H1 (cell line): Measurements from ENCODE around the gene CDH22. TPM values are rescaled to one million over a fixed set of nuclear protein-coding genes. Genes with fewer than 3 reads are reported as not detected.
A peak's percentile ranks its signal among the peaks of the same experiment; 100 is the strongest.

Experiments
- CTCF ChIA-PET: fragments of 300-600 bp; sonication (Branson Sonifier 250); formaldehyde crosslinking; loops from one replicate; lab custom pipeline; 2021; ENCODE audit not compliant: partially characterized antibody; lab: Charles Lee
- POLR2A ChIA-PET: fragments of 300-600 bp; sonication (Branson Sonifier 250); formaldehyde crosslinking; loops from one replicate; lab custom pipeline; 2021; ENCODE audit warnings: inconsistent platforms; ENCODE audit not compliant: partially characterized antibody; lab: Charles Lee
- DNase-seq, 2 experiments: peaks; one replicate each; pipeline versions ENCODE4 v3.0.0 to v3.0.0-alpha.2; 2010 to 2022; ENCODE audit warnings: low spot score in 2 of 2, low read depth in 1 of 2, mixed read lengths in 1 of 2
- FAIRE-seq: peaks from 2 replicates; lab custom pipeline; 2011; peaks lifted over from hg19 to GRCh38; lab: Jason Lieb, UNC
- H2AFZ ChIP-seq: 2 replicates; pipeline ENCODE4 v1.8.1; 2012; ENCODE audit warnings: low read length, inconsistent platforms
- H2AK5ac ChIP-seq: 2 replicates; pipeline ENCODE4 v1.6.1; 2013; ENCODE audit warnings: low read depth, low read length
- H2BK120ac ChIP-seq: replicated peaks from 2 replicates; pipeline ENCODE3; 2013; ENCODE audit warnings: low read depth, low read length, inconsistent platforms
- H2BK12ac ChIP-seq: 2 replicates; pipeline ENCODE4 v1.6.1; 2013; ENCODE audit warnings: low read depth, low read length
- H2BK15ac ChIP-seq: 2 replicates; pipeline ENCODE4 v1.6.1; 2013; ENCODE audit warnings: low read length
- H2BK20ac ChIP-seq: 2 replicates; pipeline ENCODE4 v1.6.1; 2013; ENCODE audit warnings: low read length
- H2BK5ac ChIP-seq: 2 replicates; pipeline ENCODE4 v1.6.1; 2013; ENCODE audit warnings: low read depth, low read length
- H3K14ac ChIP-seq: 2 replicates; pipeline ENCODE4 v1.6.1; 2013; ENCODE audit warnings: inconsistent platforms; ENCODE audit not compliant: insufficient read length
- H3K18ac ChIP-seq: 2 replicates; pipeline ENCODE4 v1.6.1; 2013; ENCODE audit warnings: low read length; ENCODE audit errors: extremely low read depth
- H3K23ac ChIP-seq: 2 replicates; pipeline ENCODE4 v1.6.1; 2013; ENCODE audit warnings: inconsistent platforms; ENCODE audit not compliant: insufficient read length
- H3K23me2 ChIP-seq: 2 replicates; pipeline ENCODE4 v1.6.1; 2013; ENCODE audit warnings: low read depth, low read length
- H3K27ac ChIP-seq: 2 replicates; pipeline ENCODE4 v1.6.1; 2011; ENCODE audit warnings: low read depth, low read length, inconsistent platforms
- H3K27me3 ChIP-seq, 4 experiments: replicated peaks in 1 of 4; 1 replicate in 1 of 4; 2 replicates in 3 of 4; pipeline versions ENCODE4 v1.6.1 to v1.8.1; 2011 to 2013; ENCODE audit warnings: low read length in 3 of 4, mild to moderate bottlenecking in 3 of 4, inconsistent platforms in 2 of 4, mixed read lengths in 2 of 4, moderate library complexity in 1 of 4; ENCODE audit not compliant: control insufficient read depth in 3 of 4, insufficient read depth in 3 of 4; ENCODE audit errors: extremely low read depth in 1 of 4
- H3K36me3 ChIP-seq, 4 experiments: 2 replicates each; pipeline versions ENCODE4 v1.6.1 to v1.8.1; 2011 to 2013; ENCODE audit warnings: mild to moderate bottlenecking in 4 of 4, low read length in 3 of 4, moderate library complexity in 2 of 4, control low read depth in 1 of 4, inconsistent platforms in 1 of 4; ENCODE audit not compliant: insufficient read depth in 4 of 4, control insufficient read depth in 2 of 4
- H3K4ac ChIP-seq: replicated peaks from 2 replicates; pipeline ENCODE3; 2013; ENCODE audit warnings: low read length, low read depth, mixed read lengths, inconsistent platforms; ENCODE audit not compliant: insufficient read length
- H3K4me1 ChIP-seq, 4 experiments: replicated peaks in 1 of 4; 1 replicate in 1 of 4; 2 replicates in 3 of 4; pipeline versions ENCODE4 v1.6.1 to v1.8.1; 2011 to 2013; ENCODE audit warnings: low read length in 3 of 4, inconsistent platforms in 2 of 4, mixed read lengths in 1 of 4; ENCODE audit not compliant: insufficient read depth in 4 of 4, control insufficient read depth in 3 of 4
- H3K4me2 ChIP-seq, 2 experiments: 2 replicates each; pipeline versions ENCODE4 v1.6.1 to v1.8.1; 2011 to 2013; ENCODE audit warnings: low read depth in 2 of 2, low read length in 2 of 2, control low read depth in 1 of 2, inconsistent platforms in 1 of 2, mild to moderate bottlenecking in 1 of 2; ENCODE audit not compliant: insufficient read depth in 1 of 2
- H3K4me3 ChIP-seq, 4 experiments: fragments of 200-600, 300-600 bp in 1 of 4; sonication (generic), shearing (Covaris generic), sonication (Bioruptor Twin) in 1 of 4; 2 replicates each; pipeline versions ENCODE4 v1.5.1 to v1.8.1; 2011 to 2016; ENCODE audit warnings: low read length in 4 of 4, low read depth in 3 of 4, control low read depth in 2 of 4, inconsistent platforms in 2 of 4, mild to moderate bottlenecking in 2 of 4, mixed read lengths in 1 of 4, moderate library complexity in 1 of 4; ENCODE audit not compliant: insufficient read depth in 2 of 4; ENCODE audit errors: extremely low read depth in 1 of 4
- H3K56ac ChIP-seq: replicated peaks from 2 replicates; pipeline ENCODE3; 2013; ENCODE audit warnings: low read depth, mild to moderate bottlenecking, mixed read lengths, low read length, inconsistent platforms; ENCODE audit not compliant: insufficient read length
- H3K79me1 ChIP-seq: 2 replicates; pipeline ENCODE4 v1.6.1; 2013; ENCODE audit warnings: low read depth, low read length, control low read depth
- H3K79me2 ChIP-seq, 2 experiments: 2 replicates each; pipeline versions ENCODE4 v1.6.1 to v1.8.1; 2012 to 2013; ENCODE audit warnings: low read length in 2 of 2, mild to moderate bottlenecking in 2 of 2, inconsistent platforms in 1 of 2; ENCODE audit not compliant: insufficient read depth in 2 of 2, control insufficient read depth in 1 of 2
- H3K9ac ChIP-seq, 4 experiments: replicated peaks in 1 of 4; 1 replicate in 1 of 4; 2 replicates in 3 of 4; pipeline versions ENCODE4 v1.6.1 to v1.8.1; 2011 to 2013; ENCODE audit warnings: low read depth in 3 of 4, low read length in 3 of 4, control low read depth in 2 of 4, mild to moderate bottlenecking in 2 of 4, moderate library complexity in 2 of 4, inconsistent platforms in 1 of 4; ENCODE audit errors: extremely low read depth in 1 of 4
- H3K9me3 ChIP-seq, 2 experiments: 2 replicates each; pipeline versions ENCODE4 v1.6.1 to v1.8.1; 2012 to 2013; ENCODE audit warnings: mild to moderate bottlenecking in 2 of 2, moderate library complexity in 2 of 2, control low read depth in 1 of 2, inconsistent platforms in 1 of 2, low read depth in 1 of 2, low read length in 1 of 2, mixed read lengths in 1 of 2; ENCODE audit not compliant: insufficient read depth in 2 of 2
- H4K20me1 ChIP-seq, 2 experiments: replicated peaks in 1 of 2; 2 replicates each; pipeline versions ENCODE3 to v1.8.1; 2011 to 2013; ENCODE audit warnings: inconsistent platforms in 2 of 2, low read length in 2 of 2, mild to moderate bottlenecking in 1 of 2; ENCODE audit not compliant: insufficient read depth in 2 of 2, control insufficient read depth in 1 of 2
- H4K5ac ChIP-seq: 2 replicates; pipeline ENCODE4 v1.6.1; 2013; ENCODE audit warnings: low read length, low read depth, mixed read lengths, inconsistent platforms; ENCODE audit not compliant: insufficient read length
- H4K8ac ChIP-seq: 2 replicates; pipeline ENCODE4 v1.8.0; 2013; ENCODE audit warnings: mild to moderate bottlenecking, moderate library complexity, low read length, inconsistent platforms; ENCODE audit not compliant: insufficient read depth; ENCODE audit errors: extremely low read depth
- H4K91ac ChIP-seq: replicated peaks from 2 replicates; pipeline ENCODE3; 2013; ENCODE audit warnings: low read length, mixed read lengths, inconsistent platforms; ENCODE audit not compliant: insufficient read length
- ATF3 ChIP-seq: IDR thresholded peaks from 2 replicates; pipeline ENCODE4 v1.6.1; 2011; ENCODE audit warnings: low read depth, mild to moderate bottlenecking, low read length; ENCODE audit not compliant: insufficient read depth
- CBX8 ChIP-seq: fragments of 300-800, 300-1000 bp; sonication (generic); IDR thresholded peaks from 2 replicates; pipeline ENCODE4 v1.7.1; 2016; ENCODE audit warnings: low read depth, low read length, borderline replicate concordance
- CHD1 ChIP-seq: IDR thresholded peaks from 2 replicates; pipeline ENCODE4 v1.6.1; 2012; ENCODE audit warnings: low read depth, low read length, improper control_type of control experiment
- EGR1 ChIP-seq: IDR thresholded peaks from 2 replicates; pipeline ENCODE4 v1.6.1; 2011; ENCODE audit warnings: low read depth, low read length, borderline replicate concordance
- EZH2 ChIP-seq: fragments of 200-600 bp; sonication (generic); IDR thresholded peaks from 2 replicates; pipeline ENCODE4 v1.7.1; 2012; ENCODE audit warnings: low read depth, mild to moderate bottlenecking, moderate library complexity, low read length, inconsistent platforms; ENCODE audit not compliant: severe bottlenecking
- FOSL1 ChIP-seq: IDR thresholded peaks from 2 replicates; pipeline ENCODE4 v1.6.1; 2011; ENCODE audit warnings: mild to moderate bottlenecking, low read depth, low read length, moderate library complexity; ENCODE audit not compliant: insufficient read depth
- KDM1A ChIP-seq: fragments of 200-600, 300-600 bp; sonication (generic); IDR thresholded peaks from 2 replicates; pipeline ENCODE4 v1.7.1; 2016; ENCODE audit warnings: mild to moderate bottlenecking, low read length, borderline replicate concordance
- NANOG ChIP-seq: IDR thresholded peaks from 2 replicates; pipeline ENCODE4 v1.6.1; 2011; ENCODE audit warnings: low read length, low read depth, mild to moderate bottlenecking, inconsistent platforms; ENCODE audit not compliant: insufficient read depth, poor library complexity, severe bottlenecking
- RFX5 ChIP-seq: IDR thresholded peaks from 2 replicates; pipeline ENCODE4 v1.6.1; 2011; ENCODE audit warnings: low read depth, low read length, improper control_type of control experiment, borderline replicate concordance
- SIRT6 ChIP-seq: IDR thresholded peaks from one replicate; pipeline ENCODE4 v1.7.1; 2012; ENCODE audit warnings: low read length, inconsistent platforms
- SP1 ChIP-seq: IDR thresholded peaks from 2 replicates; pipeline ENCODE4 v1.6.1; 2011; ENCODE audit warnings: low read depth, low read length
- SRF ChIP-seq: IDR thresholded peaks from 2 replicates; pipeline ENCODE4 v1.6.1; 2011; ENCODE audit warnings: mild to moderate bottlenecking, low read depth, low read length, moderate library complexity
- TBP ChIP-seq: IDR thresholded peaks from 2 replicates; pipeline ENCODE4 v1.6.1; 2011; ENCODE audit warnings: low read depth, low read length, improper control_type of control experiment
- ZNF274 ChIP-seq: IDR thresholded peaks from 2 replicates; pipeline ENCODE4 v1.7.0; 2012; ENCODE audit warnings: low read length, borderline replicate concordance; ENCODE audit errors: extremely low read depth
- WGBS, 2 experiments: shearing (Covaris generic) in 1 of 2; methylation state at CpG; one replicate each; pipeline versions ENCODE4 v1.1.6 to v1.1.7; 2013 to 2015; ENCODE audit warnings: low lambda C conversion rate in 2 of 2, mixed read lengths in 2 of 2, inconsistent platforms in 1 of 2, low coverage in 1 of 2, missing lambda C conversion rate in 1 of 2; ENCODE audit not compliant: insufficient replicate concordance in 2 of 2, insufficient coverage in 1 of 2, insufficient read length in 1 of 2; ENCODE audit errors: extremely low coverage in 1 of 2, missing lambda C conversion rate in 1 of 2; 5-methylcytosine and 5-hydroxymethylcytosine counted together
- polyA plus RNA-seq, 7 experiments: library from polyadenylated mRNA; depleted of rRNA in 3 of 7; stranded (reverse) in 5 of 7; unstranded in 2 of 7; fragments of >200 nt in 5 of 7; fragments of 200-250 nt in 2 of 7; gene quantifications; 1 replicate in 5 of 7; 2 replicates in 1 of 7; 4 replicates in 1 of 7; pipeline versions ENCODE4 v1.2.1 to v1.2.3, GENCODE V29; 2011 to 2013; ENCODE audit warnings: missing spikeins in 2 of 7, mixed read lengths in 2 of 7
- total RNA-seq: library from RNA; stranded (reverse); fragmentation: NEBNext Ultra II Directional; extraction: Animal tissue kit (Norgen Biotek cat#: 25700); gene quantifications from 2 replicates; pipeline ENCODE4 v1.2.1, GENCODE V29; 2021

Gene CDH22
- total and polyA plus RNA-seq, 2 of the 8 experiments (the other 6 are each of a cell fraction or from before 2014, with no cell fraction given), result 0.35 to 0.39 TPM

GRCh38 chr20:46257887-46258286 lies 50.4 kb downstream of the CDH22 start:
- Histone ChIP-seq H3K9ac (no peak overlapping the region), H3K14ac (no peak overlapping the region), H3K9me3 (no peaks in the 10 kb centered on the region), H2AFZ (no peak overlapping the region), H2BK5ac (no peak overlapping the region), H3K18ac (no peak overlapping the region), H3K79me1 (no peaks in the 10 kb centered on the region), H2AK5ac (no peak overlapping the region), H3K4me2 (no peak overlapping the region), H4K5ac (no peak overlapping the region), H4K8ac (no peak overlapping the region; the same call in 1 of the 2 replicates), H3K4ac (no peak overlapping the region), H3K27ac (no peak overlapping the region), H2BK20ac (0 out of 2 replicates have a peak overlapping the region, but pooled peaks have one; percentile 32), H2BK12ac (no peak overlapping the region), H3K4me3 (no peak overlapping the region; a peak in 1 of 8 replicates), H4K20me1 (no peaks in the 10 kb centered on the region), H3K79me2 (no peaks in the 10 kb centered on the region), H2BK15ac (peak overlapping the region; percentile 9; the same call in 1 of the 2 replicates), H2BK120ac (no peak overlapping the region), H3K27me3 (peaks cover 0 to 5% (median 2%) of the 10 kb centered on the region in 4 experiments; a peak in 4 of 7 replicates), H3K56ac (no peak overlapping the region), H4K91ac (no peak overlapping the region), H3K4me1 (no peaks in the 10 kb centered on the region; a peak in 1 of 7 replicates), H3K36me3 (no peaks in the 10 kb centered on the region), H3K23ac (no peak overlapping the region), H3K23me2 (0 out of 2 replicates have a peak, but pooled peaks cover 1% of the 10 kb centered on the region)
- ChIA-PET POLR2A (interaction anchor here (1.4 kb wide), 1 partner anchor 17 kb away, joined by 4 read pairs; no protein-coding TSS in a partner anchor), CTCF (interaction anchor here (0.8 to 2.3 kb wide), 7 partner anchors 9 to 244 kb away, joined by 3 to 7 read pairs (median 3); no protein-coding TSS in a partner anchor)
- WGBS, 2 experiments, result 71% methylated on average over 4 of the region's 4 CpGs; no CpG with 5 or more reads in 1 of the 2 experiments
- FAIRE-seq (no peak), DNase-seq (no peak)
- TF ChIP-seq NANOG (no peak), CBX8 (no peak), SIRT6 (no peak), TBP (no peak), RFX5 (no peak), ATF3 (no peak), CHD1 (no peak), EGR1 (no peak), ZNF274 (no peak), SRF (no peak), EZH2 (no peak), SP1 (no peak), FOSL1 (no peak), KDM1A (no peak)
